ENCODE measurements around the gene RNF111. TPM values are rescaled to one million over a fixed set of nuclear protein-coding genes. Genes with fewer than 3 reads are reported as not detected.

Gene RNF111
- total RNA-seq, 1 donor from 2014 or later: 55.8 TPM

GRCh38 chr15:58957101-58957973 lies 30.1 kb upstream of the RNF111 start:
- Mint-ChIP-seq H3K27me3 (no peaks in the 10 kb centered on the region), H3K27ac (peak overlapping the region; percentile 38), H3K36me3 (ENCODE audit: low read depth) (no peaks in the 10 kb centered on the region), H3K4me3 (no peak overlapping the region), H3K9me3 (no peaks in the 10 kb centered on the region), H3K4me1 (peaks cover 5% of the 10 kb centered on the region)
- intact Hi-C loops (cut with micrococcal nuclease): loop anchor here (1.0 to 5.0 kb wide), 9 partner anchors 18 to 572 kb away; partner anchors contain the start of gene RNF111
- POLR2A ChIA-PET: no interaction called here
- ATAC-seq (ENCODE audit: low read depth) (peak; percentile 97), DNase-seq (peak; percentile 17)
- no peak for TF ChIP-seq CTCF (IDR thresholded peaks at IDR 0.05)
- CTCF ChIA-PET: interaction anchor here (0.6 to 3.1 kb wide), 15 partner anchors 10 to 575 kb away, joined by 3 to 19 read pairs (median 5); no protein-coding TSS in a partner anchor

GRCh38 chr15:58958811-58959210 lies 28.7 kb upstream of the RNF111 start:
- ChIA-PET POLR2A (no interaction called here), CTCF (interaction anchor here (1.9 to 3.1 kb wide), 2 partner anchors 21 to 570 kb away, joined by 6 to 15 read pairs; no protein-coding TSS in a partner anchor)
- Mint-ChIP-seq H3K27me3 (no peaks in the 10 kb centered on the region), H3K36me3 (ENCODE audit: low read depth) (no peaks in the 10 kb centered on the region), H3K4me1 (peaks cover 5% of the 10 kb centered on the region), H3K27ac (no peak overlapping the region), H3K4me3 (no peak overlapping the region), H3K9me3 (no peaks in the 10 kb centered on the region)
- TF ChIP-seq CTCF (IDR thresholded peaks at IDR 0.05): no peak
- ATAC-seq (ENCODE audit: low read depth): no peak
- DNase-seq: no peak
- intact Hi-C loops (cut with micrococcal nuclease): loop anchor here (5.0 kb wide), 1 partner anchor 98 kb away; no protein-coding TSS in a partner anchor

GRCh38 chr15:58962136-58962535 lies 25.3 kb upstream of the RNF111 start:
- DNase-seq: no peak
- H3K9me3 Mint-ChIP-seq: no peaks in the 10 kb centered on the region
- H3K27me3 Mint-ChIP-seq: no peaks in the 10 kb centered on the region
- no peaks in the 10 kb centered on the region for H3K36me3 Mint-ChIP-seq (ENCODE audit: low read depth)
- intact Hi-C loops (cut with micrococcal nuclease): no loop called here
- H3K27ac Mint-ChIP-seq: no peak overlapping the region
- no peak for ATAC-seq (ENCODE audit: low read depth)
- peaks cover 5% of the 10 kb centered on the region for H3K4me1 Mint-ChIP-seq
- ChIA-PET CTCF (interaction anchor here (1.2 kb wide), 1 partner anchor 14 kb away, joined by 3 read pairs; no protein-coding TSS in a partner anchor), POLR2A (no interaction called here)
- TF ChIP-seq CTCF (IDR thresholded peaks at IDR 0.05): no peak
- H3K4me3 Mint-ChIP-seq: no peak overlapping the region

GRCh38 chr15:58962662-58963565 lies 24.5 kb upstream of the RNF111 start:
- H3K4me1 Mint-ChIP-seq: no peaks in the 10 kb centered on the region
- no peaks in the 10 kb centered on the region for H3K9me3 Mint-ChIP-seq
- no peak overlapping the region for H3K4me3 Mint-ChIP-seq
- DNase-seq (no peak), ATAC-seq (ENCODE audit: low read depth) (no peak)
- intact Hi-C loops (cut with micrococcal nuclease): no loop called here
- ChIA-PET POLR2A (no interaction called here), CTCF (no interaction called here)
- H3K27ac Mint-ChIP-seq: no peak overlapping the region
- TF ChIP-seq CTCF (IDR thresholded peaks at IDR 0.05): no peak
- no peaks in the 10 kb centered on the region for H3K27me3 Mint-ChIP-seq
- no peaks in the 10 kb centered on the region for H3K36me3 Mint-ChIP-seq (ENCODE audit: low read depth)

Measured in activated B cell treated with CpG ODN at 0.5 μM for 24 hours (primary cell).